GM18873 (cell line): ENCODE measurements around the gene PHACTR1.
"Not testable (repeated sequence)": the region's sequence is repeated elsewhere in the genome, so short reads cannot be mapped to it uniquely, and the experiment has no call there.

ENCODE experiments used
- ATAC-seq: cut with Tn5 transposase; IDR thresholded peaks from one replicate; pipeline ENCODE4 v1.9.1; 2021; ENCODE audit warnings: mild to moderate bottlenecking, moderate library complexity, moderate number of reproducible peaks; ENCODE audit not compliant: unreplicated experiment, low FRiP score

Gene PHACTR1

DNA sequence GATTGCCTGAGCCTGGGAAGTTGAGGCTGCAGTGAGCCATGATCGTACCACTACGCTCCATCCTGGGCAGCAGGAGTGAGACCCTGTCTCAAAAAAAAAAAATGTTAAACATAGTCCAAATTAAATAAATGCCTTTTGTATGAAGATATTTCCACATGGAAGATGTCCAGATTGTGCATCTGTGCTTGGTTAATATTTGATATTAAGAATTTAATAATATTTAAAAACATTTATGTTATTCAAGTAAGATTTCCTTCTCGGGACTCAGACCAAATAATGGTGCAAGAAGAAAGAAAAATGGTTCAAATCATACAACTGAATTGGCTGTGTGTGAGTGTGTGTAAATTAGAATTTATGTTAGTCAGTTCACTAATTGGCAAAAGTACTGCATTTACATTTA is 409.3 kb downstream of the PHACTR1 start:
- no peak for ATAC-seq

DNA sequence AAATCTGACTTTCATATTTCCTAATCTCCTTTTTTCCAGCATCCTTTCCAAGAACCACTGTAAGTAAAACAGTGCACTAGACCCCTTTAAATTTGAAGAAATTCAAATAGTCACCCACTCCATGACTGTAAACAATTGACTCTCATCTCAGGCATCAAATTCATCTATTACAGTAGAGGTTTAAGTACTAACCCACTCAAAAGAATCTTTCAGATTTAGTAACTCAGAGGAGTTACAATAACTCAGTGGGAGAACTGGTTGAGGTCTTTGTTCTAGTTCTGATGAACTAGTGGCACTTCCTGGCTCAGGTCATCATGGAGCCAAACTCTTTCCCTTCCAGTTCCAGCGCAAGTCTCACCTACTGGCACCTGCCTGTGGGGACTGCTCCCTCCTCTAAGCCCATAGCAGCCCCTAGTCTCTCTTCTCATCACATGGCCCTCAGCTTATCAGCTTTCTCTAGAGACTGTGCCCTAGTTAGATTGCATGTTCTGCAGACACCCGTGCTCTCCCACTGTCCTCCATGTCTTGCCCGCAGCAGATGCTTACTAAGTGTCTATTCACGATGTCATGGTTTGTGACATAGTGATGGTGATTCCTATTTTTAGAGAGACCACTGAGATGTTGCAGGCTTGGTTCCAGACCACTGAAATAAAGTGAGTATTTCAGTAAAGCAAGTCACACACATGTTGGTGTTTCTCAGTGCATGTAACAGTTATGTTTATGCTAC is 415.5 kb downstream of the PHACTR1 start:
- no peak for ATAC-seq

DNA sequence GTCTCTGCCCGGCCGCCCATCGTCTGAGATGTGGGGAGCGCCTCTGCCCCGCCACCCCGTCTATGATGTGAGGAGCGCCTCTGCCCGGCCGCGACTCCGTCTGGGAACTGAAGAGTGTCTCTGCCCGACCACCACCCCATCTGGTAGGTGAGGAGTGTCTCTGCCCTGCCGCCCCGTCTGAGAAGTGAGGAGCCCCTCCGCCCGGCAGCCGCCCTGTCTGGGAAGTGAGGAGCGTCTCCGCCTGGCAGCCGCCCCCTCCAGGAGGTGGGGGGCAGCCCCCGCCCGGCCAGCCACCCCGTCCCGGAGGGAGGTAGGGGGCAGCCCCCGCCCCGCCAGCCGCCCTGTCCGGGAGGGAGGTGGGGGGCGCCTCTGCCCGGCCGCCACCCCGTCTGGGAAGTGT is 417.3 kb downstream of the PHACTR1 start:
- ATAC-seq: not testable (repeated sequence)

DNA sequence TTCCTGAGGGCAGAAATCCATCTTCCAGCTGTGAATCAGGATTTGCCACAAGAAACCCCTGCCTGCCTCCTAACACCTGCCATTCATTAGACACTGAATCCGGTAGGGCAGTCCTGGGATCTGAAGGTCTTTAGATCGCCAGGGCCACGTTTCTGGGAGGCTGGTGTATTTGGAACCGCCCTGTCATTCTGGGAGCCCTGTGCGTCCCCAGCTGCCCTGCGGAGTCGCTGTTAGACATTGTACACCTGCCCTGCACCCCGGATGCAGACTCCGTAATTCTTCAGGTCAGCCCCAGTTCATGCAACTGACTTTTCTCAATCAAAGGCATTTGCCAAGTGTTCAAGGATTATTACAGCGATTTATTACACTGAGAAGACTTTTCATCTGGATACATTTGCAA is 418.6 kb downstream of the PHACTR1 start:
- no peak for ATAC-seq

DNA sequence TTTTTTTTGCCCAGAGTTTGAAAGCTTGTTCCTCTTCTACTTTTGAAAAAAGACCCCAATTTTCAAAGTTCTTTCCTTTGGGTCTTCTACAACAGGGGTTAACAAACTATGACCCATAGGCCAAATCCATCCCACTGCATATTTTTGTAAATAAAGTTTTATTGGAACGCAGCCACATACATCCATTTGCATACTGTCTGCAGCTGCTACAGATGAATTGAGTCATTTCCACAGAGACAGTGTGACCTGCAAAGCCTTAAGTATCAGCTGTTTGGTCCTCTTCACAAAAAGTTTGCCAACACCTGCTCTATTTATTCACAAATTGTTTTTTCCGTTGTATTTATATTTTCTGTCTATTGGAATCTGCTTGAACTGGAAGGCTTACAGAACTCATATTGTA is 422.6 kb downstream of the PHACTR1 start:
- ATAC-seq: no peak

DNA sequence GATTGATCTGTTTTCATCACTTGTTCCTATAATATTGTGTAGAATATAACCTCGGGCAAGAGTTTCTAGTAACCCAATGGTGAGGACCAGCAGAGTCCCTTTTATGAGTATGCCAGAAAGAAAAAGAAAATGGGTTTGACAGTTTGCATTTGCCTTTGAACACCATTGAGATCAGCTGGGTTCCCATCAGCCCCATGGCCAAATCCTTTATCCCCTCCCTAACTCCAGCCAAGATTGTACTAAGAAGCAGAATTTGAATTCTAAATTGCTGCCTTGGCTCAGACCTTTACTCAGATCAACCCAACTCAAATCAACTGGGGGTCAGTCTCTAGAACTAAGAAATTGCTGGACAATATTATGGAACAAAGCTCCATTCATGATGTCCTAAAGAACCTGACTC is 424.4 kb downstream of the PHACTR1 start:
- ATAC-seq: no peak

DNA sequence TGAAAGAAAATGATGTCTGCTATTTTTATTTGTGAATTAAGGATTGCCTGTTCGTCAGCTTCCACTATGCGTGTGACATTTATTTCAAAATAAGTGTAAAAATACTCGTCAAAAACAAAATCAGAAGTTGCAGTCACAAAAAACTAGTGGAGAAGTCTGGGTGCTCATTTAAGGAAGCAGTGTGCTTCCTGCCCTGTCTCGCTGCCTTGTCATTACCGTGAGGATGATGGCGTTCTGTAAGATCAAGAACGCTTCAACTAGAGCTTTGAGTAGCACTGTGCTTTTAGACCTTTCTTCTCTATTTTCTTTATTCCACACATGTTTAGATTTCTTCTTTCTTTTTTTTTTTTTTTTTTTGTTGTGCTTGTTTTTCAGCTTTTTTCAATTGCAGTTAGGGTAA is 424.8 kb downstream of the PHACTR1 start:
- ATAC-seq: no peak

DNA sequence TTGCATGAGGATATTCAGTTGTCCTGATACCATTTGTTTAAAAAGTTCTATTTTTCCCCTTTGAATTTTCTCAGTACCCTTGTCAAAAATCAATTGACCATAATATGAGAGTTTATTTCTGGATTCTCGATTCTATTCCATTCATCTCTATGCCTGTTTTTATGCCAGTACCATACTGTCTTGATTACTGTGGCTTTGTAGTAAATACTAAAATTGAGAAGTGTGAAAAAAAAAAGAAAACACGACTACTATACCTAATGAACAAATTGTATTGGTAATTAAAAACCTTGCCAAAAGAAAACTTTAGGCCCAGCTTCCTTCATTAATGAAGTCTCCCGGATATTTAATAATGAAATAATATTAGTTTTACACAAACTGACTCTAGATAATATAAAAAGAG is 426.0 kb downstream of the PHACTR1 start:
- no peak for ATAC-seq

DNA sequence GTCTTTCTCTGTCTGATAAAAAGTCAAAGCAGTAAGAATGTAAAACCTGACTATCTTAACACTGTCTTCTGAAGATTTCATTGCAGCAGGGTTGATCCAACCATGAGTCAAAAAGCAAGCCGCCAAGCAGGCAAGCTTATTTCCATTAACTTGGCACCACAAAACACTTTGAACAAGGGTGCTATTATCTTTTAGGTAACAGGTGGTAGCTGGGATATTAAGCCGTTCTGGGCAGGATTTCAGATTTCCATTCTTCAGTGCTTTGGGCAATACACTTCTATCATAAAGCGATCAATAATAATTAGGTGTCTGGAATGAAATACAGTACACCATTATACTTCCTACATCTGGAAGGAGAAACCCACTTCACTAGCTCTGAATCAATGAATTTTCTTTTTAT is 429.9 kb downstream of the PHACTR1 start:
- ATAC-seq: no peak

DNA sequence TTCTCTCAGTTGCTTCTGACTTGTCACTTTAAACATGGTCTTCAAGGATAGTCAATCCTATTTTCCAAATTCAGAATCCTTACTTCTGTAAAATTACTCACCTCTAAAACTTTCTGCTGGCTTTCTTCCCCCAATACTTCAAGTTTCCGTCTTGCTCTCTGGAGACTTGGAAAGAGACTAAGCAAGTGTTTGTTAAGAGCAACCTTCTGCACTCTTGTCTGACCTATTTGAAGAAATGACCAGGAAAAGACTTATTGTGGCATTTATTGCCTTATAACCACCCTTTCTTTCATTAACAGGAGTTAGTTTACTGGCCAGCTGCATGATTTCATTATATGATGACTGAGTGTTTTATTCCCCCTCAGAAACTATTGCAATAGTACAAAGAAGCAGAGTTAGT is 430.8 kb downstream of the PHACTR1 start:
- ATAC-seq: no peak

DNA sequence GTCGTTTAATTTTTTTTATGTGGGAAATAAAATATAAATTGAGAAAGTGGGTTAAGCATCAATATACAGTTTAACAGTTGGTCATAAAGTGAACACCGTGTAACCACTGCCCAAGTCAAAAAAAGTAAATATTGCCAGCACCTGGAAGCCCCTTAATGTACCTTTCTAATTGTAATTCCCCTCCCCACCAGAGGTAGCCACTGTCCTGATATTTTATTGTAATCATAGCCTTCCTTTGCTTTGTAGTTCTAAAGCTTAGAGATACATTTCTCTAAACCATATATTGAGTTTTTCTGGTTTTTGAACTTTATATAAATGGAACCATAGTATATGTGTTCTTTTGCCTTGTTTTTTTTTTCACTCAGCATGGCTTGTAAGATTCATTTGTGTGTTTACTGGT is 431.2 kb downstream of the PHACTR1 start:
- ATAC-seq: no peak

DNA sequence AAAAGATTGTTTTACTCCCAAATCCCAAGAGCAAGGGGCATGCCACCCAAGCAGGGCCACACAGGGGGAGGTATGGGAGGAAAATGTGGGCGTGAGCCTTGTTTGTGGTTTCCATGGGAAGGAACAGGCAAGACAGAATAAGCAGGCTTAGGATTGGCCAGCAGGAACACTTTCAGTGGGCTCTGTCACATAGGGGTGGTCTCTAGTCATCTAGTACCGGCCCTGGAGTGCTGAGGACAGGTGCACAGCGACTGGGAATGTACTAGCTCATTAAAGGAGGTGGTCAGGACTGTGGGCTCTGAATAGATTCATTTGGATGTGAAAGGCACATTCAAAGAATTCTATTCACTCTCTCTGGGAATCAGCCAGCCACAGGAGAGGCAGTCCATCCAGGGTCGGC is 436.2 kb downstream of the PHACTR1 start:
- no peak for ATAC-seq

DNA sequence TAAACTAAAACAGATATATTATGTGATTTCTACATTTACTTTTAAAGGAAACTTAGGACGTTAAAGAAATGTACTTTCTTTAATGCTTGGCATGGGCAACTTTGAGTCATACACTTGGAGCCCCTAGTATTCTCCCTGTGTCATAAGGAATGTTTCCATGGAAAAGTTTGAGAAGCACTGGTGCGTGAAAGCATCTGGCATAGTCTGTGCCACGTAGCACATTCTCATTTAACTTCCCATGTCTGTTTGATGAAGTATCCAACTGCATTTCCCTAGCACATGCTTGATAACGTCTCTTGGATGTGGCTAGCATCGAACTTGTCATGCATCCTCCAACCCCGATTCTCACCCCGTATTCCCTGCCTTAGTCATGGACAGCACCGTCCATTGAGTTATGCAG is 439.8 kb downstream of the PHACTR1 start:
- no peak for ATAC-seq

DNA sequence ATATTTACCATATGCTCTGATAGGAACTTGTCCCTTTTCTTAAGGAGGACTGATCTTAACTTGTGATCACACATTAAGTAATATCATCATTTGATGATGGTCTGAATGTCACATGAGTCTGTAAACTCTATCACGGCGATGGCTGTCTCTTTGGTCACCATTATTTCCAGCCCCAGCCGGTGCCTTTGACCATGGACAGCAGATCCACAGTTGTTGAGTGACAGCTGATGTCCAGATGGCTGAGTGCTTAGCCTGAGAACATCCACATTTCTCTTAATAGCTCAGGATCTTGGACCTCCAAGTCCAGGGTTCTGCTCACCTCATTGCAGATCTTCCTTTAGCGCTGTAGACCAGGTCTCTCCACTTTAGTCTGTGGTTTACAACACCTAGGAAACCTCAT is 440.7 kb downstream of the PHACTR1 start:
- no peak for ATAC-seq

DNA sequence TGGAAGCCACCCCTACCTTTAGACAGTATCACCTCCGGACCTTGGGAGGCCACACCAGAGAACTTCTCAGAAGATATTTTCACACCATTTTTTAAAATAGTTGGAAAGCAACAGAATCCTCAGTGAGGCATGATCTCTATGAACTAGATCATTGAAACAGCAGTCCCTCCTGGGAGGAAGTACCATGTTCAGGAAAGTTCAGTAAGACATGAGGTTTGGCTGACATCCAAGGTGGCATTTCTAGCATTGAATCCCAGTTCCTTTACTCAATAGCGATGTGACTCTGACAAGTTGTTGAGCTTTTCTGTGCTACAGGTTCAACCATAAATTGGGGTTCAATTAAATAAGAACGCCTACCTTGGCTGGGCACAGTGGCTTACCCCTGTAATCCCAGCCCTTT is 442.7 kb downstream of the PHACTR1 start:
- no peak for ATAC-seq

DNA sequence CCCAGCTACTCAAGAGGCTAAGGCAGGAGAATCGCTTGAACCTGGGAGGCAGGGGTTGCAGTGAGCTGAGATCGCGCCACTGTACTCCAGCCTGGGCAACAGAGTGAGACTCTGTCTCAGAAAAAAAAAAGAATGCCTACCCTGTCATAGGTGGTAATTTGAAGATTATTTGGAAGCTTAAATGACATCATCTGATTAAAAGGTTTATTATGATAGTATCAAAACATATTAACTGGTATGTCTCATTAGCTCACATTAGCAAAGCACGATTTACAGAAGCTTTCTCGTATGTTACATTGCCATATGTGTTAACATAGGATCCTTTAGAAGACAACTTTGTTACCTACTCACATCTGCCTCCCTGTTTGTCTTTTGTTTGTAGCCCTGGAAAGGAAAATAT is 443.3 kb downstream of the PHACTR1 start:
- ATAC-seq: not testable (repeated sequence)

DNA sequence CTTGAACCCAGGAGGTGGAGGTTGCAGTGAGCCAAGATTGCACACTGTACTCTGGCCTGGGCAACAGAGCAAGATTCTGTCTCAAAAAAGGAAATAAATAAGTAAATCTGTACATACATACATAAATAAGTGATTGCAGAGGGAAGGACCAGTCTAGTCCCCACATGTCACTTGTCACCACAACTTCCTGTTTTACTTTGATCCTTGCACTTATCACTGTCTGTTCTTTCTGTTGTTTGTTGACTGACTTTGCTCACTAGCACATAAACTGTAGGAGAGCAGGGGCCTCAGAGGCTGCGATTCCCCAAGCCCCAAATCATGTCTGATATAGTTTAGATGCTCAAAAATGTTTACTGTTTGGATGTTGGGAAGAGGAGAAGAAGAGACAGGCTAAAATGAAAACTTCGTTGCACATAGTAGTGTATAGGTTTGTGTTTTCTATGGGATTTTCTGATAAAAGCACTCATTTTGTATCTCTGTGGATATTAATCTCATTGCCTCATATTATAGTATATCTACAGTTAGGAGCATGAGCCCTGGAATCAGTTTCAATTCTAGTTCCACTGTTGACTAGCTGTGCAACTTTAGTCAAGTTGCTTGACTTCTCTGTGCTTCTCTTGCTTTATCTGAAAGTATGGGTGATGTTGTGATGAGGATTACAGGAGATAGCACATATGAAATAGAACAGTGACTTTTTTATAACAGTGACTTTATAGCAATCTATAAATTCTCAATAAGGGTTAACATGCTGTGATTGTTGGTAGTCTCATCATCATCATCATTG is 446.8 kb downstream of the PHACTR1 start:
- no peak for ATAC-seq

DNA sequence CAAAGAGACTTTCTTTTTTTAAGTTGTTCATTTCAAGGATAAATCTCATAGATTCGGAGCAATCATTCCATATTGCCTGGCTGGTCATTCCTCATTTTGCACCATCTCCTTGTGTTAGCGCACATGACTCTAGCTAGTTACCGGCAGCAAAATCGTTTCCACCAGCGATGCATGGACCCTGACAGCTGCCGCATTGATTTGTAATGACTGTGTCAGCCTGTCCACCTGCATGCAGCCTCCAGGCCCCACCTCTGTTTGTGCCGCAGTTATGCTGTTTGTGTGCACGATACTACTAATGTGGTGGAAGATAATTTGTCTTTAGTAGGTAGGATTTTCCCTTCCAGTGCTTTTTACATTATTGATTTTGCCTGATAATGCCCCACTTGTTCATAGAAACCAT is 447.7 kb downstream of the PHACTR1 start:
- ATAC-seq: no peak

DNA sequence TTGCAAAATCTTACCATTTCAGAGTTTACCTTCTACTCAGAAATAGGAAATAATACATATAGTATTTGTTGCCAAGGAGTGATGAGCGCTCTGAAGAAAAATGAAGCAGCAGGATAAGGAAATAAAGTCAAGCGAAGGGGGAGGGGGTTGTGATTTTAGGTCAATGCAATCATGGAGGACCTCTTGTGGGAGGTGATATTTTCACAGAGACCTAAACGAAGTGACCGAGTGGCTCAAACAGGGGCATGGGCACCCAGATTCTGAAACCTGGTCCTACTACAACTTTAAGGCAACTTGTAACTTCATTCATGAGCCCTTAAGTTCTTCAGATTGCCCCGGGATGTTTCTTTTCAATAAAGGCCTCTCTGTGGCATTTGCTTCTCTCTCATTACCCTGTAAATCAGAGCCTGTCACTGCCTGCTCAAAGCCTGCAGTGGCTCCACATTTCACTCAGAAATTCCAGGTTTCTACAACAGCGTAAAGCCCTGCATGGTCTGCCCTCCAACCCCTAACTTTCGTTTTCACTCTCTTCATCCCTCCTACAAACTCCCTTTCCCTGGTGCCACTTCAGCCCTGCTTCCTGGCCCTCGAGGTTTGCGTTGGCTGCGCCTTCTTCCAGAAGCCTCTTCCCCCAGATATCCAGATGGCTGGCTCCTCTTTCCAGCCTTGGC is 449.1 kb downstream of the PHACTR1 start:
- no peak for ATAC-seq

DNA sequence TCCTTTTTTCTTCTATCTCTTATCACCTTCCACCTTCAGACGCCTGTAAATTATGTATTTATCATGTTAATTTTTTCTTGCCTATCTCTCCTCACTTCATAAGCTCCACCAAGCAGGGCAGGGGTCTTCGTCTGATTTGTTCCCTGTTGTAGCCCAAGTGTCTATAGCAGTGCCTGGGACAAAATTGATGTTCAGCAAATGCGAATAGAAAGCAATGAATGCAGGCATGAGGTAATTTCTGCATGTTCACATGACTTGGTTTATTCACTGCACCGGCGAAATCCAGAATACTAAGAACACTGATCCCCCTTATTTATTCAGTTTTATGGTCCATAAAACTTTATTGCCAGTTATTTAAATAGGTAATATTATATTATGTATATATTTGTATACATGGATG is 449.7 kb downstream of the PHACTR1 start:
- no peak for ATAC-seq

DNA sequence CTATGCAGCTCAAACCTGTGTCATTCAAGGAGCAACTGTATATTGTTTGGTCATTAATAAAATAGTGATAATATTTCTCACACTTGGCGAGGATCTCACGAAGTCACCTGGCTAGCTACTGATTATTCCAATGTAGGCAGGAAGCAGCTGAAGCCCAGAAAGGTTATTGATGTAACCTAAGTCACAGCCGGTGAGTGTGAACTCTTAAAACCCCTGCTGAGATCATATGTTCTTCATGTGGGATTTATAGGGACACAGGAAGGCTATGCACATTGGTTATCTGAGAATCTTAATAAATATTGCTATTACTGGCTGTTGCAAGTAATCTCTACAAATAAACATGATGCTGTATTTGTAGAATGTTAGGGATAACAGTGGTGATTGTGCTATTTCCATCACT is 450.3 kb downstream of the PHACTR1 start:
- ATAC-seq: no peak

DNA sequence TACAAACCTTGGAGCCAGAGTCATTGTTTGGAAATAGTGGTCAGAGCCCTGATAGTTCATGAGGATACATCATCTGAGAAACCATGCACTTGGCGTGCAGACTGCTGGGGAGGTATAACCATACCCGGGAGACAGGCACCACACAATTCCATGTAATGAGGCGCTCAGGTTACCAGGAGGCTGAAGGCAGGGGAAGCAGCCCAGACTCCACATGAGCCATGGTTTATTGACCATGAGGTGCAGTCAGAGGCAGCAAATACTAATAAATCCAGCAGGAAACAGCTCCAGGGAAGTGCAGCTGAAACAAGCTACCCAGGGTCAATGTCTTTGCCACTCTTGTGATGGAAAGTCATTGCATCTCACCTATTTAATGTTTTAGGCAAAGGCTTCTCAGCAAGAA is 455.7 kb downstream of the PHACTR1 start:
- no peak for ATAC-seq
